NCI-H2196 treated with DMSO at 0.1 percent for 48 hours (cell line): ENCODE measurements around the gene ZNF710.

ENCODE experiments used
- DNase-seq: peaks from one replicate; lab custom pipeline; 2025; ENCODE audit not compliant: unreplicated experiment; lab: John Stamatoyannopoulos, UW

The ZNF710 gene

DNA sequence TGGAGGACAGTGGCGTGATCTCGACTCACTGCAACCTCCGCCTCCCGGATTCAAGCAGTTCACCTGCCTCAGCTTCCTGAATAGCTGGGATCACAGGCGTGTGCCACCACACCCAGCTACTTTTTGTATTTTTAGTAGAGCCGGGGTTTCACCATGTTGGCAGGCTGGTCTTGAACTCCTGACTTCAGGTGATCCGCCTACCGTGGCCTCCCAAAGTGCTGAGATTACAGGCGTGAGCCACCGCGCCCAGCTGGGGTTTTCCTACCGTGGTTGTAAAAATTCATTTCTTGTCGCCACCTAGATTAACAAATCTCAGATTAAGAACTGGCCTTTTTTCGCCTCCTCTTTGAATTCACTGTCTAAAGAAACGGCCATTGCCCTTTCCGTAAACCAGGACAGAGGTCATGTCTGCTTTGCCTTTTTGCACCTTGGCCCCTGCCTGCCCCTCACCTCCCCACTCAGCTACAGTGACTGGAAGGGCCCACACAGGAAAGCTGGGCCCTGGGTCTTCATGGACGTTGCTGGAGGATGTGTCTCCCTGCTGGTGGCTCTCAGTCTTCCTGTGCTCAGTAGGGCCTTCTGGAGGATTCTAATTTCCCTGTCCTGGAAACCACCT lies 17.2 kb downstream of the ZNF710 start:
- DNase-seq = no peak

DNA sequence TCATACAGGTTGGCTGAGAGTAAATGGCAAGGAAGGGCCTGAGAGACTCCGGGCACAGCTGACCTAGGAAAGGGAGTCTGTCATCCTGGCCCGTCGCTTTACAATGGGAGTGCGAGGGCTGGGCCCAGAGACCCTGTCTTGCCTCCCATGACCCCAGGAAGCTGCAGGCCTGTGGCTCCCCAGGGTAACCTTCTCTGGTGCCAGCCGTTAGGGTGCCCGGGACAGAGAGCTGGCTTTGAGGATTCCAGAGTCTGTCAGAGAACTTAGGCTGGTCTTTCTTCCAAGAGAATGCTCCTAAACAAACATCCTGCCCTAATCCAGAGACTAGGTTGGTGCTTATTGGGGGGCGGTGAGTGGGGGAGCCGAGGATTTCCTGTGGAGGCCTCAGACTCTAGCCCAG lies 18.5 kb downstream of the ZNF710 start:
- no peak for DNase-seq

DNA sequence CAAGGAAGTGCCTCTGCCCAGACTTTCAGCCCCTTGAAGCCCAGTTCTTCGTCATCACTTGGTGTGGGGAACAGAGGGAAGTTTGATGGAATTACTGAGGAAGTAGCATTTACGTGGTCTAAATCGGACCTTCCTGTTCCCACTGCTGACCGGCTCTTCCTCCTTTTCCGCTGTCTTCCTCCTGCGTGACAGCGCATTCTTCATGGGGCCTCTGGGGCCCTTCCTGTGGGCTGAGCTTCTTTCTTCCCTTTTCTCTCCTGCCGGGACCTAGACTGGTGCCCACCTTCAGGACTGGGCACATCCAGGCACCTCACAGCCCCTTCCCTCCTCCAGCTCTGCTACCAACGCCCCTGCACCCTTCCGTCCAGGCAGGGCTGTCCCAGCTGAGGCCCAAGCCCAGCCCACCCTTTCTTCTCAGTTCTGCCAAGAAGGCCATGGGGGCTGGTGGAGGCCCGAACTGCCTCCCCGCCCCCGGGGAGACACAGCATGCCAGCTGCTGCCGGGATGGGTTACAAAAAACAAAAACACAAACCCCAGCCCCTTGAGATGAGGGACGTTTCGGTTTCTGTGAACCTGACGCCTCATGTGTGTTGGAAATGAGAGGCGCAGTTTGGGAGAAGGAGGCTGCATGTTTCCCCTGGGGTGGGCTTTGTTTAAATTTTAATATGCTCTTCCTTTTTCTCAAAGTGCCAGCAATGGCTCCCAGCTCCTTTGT lies 19.1 kb downstream of the ZNF710 start:
- no peak for DNase-seq

DNA sequence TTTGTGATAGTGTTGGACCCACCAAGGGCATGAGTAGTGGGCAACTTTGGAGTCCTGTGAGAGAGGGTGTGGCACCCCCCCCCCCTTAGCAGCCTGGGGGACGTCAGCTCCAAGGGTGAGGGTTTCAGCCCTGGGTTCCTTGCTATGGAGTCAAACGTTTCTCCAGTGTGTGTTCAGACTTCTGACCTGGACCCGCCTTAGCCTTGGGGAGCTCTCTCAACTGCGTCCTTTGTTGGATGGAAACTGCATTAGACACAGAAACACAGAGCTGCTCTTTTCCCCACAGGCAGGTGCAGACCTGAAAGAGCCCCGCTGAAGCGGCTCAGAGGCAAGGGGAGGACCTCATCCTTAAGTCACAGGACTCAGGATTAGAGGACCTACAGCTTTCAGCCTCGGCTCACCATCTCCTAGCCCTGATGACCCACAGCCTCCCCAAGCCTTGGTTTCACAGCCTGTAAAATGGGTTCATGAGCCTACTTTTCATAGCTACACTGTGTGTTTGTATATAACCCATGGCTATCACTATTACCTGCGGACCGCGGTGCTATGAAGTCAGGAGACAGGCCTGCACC lies 19.9 kb downstream of the ZNF710 start:
- DNase-seq = no peak

DNA sequence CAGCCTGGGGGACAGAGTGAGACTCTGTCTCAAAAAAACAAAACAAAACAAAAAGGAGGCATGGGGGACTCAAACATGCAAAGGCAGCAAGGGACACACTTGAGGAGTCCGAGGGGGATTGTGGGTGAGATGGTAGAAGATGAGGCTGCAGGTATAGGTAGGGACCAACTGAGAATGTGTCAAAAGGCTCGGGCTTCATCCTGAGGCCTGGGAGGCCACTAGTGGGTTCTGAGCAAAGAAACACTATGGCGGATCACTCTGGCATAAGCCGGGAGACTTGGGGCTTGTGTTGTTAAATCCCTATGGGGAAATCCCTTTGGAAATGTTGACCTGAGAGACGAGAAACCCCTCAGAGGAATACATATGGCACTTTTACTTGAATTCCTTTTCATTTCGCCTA lies 21.2 kb downstream of the ZNF710 start:
- DNase-seq = no peak

DNA sequence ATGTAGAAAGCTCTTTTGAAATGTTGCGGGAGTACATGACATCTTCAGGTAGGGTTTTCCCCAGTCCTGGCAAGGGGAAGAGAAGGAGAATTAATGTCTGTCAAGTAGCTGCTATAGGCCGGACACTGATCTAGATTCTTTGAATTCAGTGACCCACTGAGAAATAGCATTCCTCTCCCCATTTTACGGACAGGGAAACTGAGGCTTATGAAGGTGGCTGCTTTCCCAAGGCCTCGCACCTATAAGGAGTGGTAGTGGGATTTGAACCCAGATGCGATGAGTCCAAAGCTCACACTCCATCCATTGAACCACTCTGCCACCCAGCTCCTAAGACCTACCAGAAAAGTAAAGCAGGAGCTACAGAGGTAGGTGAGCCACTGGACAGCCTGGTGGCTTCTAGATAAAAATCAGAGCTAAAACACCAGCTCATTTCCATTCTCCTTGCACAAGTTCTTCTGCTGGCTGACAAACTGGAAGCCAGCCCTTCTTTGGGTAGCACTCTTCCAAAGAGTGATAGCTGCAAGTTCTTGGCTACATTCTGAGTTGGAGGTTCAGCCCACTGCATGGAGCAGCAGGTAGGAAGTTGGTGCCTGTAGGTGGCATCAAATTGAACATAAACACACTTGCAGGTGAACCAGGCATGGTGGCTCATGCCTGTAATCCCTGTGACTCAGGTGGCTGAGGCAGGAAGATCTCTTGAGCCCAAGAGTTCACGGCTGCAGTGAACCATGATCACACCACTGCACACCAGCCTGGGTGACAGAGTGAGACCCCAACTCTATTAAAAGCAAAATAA lies 22.0 kb downstream of the ZNF710 start:
- no peak for DNase-seq

DNA sequence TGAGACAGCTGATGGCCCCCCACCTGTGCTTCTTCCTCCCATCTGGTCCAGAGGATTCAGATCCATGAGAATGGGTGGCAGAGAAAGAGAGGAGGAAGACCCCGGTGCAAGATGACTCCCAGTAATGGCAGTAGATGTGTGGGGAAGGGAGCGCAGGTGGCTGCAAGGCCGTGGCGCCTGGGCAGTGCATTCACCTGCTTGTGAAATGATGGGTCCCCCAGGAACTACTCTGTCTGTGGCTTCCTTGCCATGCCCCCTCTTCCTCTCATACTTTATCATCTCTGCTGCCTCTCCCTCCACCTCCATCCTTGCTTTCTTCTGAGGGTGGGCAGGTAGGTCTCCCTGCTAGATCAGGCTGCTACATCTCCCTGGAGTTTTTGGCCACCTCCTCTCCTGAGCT lies 23.3 kb downstream of the ZNF710 start:
- DNase-seq = no peak

DNA sequence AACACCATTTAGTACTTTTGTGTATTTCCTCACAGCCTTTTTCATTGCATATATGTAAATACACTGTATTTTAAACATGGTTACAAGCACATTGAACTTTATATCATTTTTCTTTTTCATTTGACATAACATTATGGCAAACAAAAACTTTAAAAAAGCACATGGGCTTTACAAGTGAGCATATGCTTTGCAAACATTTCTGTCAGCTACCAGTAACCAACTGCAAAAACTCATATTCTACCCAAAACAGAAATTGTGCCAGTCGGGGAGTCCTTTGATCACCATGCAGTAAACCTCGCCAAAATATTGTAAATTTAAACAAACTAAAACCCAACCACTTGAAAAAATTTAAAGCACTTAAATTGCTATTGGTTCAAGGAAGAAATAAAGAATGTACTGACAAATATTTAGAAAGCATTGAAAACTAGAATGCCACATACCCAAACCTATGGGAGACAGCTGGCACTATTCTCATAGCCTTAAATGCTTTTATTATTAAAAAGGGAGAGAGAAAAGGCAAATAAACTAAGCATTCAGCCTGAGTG lies 24.4 kb downstream of the ZNF710 start:
- DNase-seq = no peak

DNA sequence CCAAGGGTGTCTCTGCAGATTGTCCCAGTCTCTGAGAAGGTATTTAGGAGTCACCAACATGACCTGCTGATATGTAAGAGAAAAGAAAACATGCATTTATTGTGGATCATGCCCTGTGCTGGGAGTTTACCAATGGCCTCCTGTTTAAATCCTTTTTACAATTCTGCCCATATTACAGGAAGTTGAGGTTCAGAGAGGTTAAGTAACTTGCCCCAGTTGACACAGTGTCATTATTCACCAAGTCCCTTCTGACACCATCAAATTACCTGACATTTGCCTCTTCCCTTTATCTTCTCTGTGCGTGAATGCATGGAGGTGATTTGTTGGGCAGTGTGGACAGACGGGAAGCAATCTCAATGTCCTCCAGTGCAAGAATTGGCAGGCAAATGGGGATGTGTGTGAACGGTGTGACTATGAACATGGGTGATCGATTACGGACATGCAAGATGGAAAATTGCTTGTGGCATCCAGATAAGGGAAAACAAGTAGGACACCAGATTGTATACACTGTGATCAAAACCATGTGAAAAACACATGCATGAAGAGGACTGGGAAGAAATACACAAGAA lies 27.3 kb downstream of the ZNF710 start:
- DNase-seq = no peak

DNA sequence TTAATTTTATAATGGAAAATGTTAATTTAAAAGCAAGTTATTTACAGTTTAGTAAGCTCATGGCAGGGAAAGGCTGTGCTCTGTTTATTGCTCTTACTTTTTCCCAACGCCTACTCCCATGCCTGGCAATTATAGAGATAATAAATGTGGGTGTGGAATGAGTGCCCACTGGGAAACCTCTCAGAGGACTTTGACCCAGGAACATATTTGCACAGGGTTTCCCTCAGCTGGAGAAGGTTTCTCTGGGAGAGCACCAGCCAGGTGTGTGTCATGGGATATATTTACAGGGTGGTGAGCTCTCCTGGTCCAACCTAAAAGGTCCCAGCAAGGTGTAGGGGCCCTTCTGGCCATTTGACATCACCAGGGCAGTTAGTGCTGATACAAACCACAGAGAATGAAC lies 27.9 kb downstream of the ZNF710 start:
- DNase-seq = no peak

DNA sequence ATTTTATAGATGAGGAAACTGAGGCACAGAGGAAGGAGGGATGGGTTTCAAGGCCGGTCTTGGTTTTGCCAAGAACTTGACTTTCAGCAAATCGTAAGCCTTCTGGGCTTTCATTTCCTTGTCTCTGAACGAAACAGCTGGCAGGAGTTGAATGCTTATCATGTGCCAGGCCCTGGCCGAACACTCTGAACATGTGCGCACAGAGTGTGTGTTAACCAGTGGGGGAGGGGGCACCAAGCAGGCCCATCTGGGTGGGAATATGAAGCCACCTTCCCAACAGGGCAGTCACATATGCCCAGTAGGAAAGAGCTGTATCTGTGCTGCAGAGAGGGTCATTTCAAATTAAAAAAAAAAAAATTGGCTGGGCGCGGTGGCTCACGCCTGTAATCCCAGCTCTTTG lies 29.3 kb downstream of the ZNF710 start:
- DNase-seq = no peak

DNA sequence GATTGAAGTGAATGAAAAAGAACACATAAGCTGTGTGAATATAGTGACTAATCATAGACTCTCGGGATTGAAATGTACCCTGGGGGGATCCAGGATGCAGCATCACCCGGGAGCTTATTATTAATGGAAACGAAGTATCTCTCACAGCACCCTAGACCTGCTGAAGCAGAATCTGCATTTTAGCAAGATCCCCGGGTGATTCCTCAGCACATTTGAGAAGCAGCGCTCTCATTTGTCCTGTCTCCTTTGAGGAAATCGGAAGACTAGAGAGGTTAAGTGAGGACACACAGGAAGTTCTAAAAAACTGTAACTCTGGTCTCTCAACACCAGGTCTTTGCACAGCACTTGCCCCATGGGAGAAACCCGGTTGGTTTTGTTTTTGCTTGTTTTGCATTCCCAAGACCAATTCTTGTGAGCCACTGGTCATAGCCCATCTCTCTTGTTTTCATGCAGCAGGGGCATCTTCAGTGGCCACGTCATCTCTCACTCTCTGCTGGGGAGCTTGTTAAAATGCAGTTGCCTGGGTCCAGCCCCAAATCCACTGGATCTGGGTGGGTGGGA lies 30.2 kb downstream of the ZNF710 start:
- DNase-seq = no peak

DNA sequence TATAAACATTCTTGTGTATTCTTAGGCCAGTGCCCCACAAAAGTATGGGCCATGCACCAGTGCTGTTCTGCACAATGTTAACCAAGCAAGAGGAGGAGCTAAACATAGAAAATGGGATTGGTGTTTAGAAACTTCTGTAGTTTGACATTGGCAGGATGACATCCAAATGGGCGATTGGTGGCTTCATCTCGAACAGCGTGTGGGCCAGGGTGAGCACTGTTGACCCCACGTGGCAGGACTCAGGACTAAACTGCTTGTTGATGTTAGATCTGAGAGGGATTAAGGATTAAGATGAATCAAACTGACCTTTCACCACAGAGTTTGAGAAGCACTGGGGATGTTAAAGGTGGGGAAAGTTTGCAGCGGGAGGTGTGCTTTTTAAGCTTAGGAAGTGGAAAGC lies 31.9 kb downstream of the ZNF710 start:
- no peak for DNase-seq

DNA sequence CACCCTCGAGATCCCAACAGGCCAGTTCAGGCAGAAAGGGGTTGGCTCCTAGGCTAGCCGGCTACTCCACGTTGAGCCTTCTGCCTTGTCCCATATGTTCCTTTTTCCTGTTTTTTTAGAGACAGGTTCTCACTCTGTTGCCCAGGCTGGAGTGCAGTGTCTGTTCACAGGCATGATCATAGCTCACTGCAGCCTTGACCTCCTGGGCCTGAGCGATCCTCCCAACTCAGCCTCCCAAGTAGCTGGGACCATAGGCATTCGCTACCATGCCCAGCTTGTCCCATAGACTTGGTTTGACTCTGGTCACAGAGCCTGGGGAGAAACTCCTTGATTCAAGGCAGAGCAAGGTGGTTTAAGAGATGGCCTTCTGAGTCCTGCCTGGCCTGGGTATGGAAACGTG lies 32.3 kb downstream of the ZNF710 start:
- no peak for DNase-seq

DNA sequence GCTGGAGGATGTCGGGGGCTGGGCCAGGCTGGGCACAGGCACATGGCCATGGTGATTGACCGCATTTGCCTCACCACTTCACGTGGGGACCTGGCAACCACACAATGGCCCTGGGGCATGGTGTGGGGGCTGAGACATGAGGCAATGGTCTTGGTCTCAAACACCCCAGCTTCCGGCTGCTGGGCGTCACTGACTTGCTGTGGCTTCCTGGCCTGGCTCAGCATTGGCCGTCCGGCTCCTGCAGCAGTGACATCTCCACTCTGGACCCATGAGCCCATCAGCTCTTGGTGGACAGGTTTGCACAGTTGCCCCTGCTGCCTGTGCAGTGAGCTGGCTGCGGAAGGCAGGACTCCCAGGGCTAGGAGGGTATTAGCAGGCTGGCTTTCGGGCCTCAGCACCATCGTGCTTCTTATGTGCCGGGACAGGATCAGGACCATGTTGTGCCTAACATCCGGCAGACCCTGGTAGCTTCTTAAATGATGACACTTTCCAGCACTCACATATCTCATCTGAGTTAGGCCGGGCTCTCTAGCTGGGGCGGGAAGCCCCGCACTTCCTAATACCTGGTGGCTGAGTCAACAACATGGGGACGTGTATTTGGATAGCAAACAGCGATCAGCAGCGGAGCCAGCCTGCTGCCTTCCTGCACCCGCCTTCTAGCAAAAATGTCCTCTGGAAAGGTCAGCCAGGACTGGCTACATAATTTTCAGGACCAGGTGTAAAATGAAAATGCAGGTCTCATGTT lies 34.1 kb downstream of the ZNF710 start:
- no peak for DNase-seq

DNA sequence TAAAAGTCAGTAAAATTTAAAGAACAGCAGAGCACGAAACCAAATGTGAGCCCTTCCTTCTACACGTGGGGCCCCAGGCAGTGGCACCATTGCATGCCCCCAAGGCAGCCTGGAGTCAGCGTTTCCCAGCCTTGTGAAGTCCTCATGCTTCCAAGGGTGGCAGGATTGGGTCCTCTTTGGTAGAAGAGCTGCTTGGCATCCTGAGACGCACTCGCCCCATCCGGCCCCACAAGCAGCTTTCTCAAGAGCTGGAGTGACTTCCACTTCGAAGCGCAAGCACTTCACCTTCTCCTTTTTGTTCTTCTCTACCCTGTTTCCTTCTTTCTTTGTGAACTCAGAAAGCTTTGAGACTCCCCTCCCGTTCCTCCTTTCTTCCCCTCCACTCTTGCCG lies 34.7 kb downstream of the ZNF710 start:
- no peak for DNase-seq

DNA sequence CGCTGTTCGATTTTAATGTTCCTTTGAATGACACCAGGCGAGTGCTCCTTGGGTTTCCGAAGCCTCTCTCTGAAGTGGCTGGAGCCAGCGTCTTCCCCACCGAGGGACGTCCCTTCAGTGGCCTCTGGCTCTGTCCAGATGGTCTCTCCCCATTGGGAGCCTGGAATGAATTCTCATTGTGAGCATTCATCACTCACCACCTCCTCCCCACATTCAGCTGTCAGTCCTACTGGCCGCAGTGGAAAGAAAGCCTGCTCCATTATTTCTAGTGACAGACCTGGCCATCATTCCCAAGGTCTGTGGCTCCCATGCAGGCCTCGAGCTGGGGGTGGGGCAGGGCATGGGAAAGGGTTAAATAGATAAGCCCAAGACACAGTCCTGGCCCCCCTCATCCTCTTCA lies 35.2 kb downstream of the ZNF710 start:
- DNase-seq = no peak

DNA sequence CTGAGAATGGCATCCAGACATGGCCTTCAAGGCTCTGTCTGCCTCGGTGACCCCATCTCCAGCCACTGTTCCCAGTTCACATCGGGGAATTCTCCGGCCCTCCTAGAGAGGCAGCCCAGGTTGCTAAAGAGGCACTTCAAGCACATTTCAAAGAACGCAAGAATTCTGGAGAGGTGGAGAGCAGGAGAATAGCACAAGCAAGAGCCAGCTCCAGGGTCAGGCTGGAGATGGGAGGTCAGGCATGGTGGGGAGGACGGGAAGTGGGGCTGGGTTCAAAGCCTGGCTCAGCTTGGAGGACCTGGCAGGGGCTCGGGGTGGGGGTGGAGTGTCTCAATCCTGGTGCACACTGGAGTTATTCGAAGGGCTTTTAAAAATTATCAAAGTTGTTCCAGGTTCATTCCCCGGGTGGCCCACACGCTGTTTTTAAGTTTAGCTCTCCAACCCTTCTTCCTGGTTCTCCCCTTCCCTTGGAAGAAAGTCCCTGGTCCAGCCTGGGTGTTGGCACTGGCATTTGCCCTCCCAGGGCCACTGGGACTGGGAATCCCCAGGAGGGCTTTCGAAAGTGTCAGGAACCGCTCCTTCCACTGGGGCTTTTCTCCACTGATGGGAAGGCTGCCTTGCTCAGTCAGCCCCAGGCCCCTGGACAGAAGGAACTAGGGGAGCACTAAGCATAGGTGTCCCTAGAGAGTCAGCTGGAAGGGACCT lies 35.8 kb downstream of the ZNF710 start:
- no peak for DNase-seq

DNA sequence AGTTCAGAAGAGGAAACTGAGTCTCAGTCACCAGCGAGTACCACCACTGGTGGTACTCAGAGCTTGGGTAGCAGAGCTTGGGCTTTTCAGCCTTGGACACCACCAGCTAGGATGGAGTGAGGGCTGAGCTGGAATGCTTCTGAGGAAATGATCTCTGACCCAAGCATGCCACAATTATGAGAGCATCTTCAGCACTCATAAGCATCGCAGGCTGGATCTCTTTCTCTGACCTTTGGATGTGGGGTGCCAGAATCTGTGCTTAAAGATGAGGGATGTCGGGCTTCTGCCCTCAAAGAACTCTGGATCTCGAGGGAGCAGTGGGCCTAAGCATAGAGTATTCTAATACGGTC lies 36.4 kb downstream of the ZNF710 start:
- DNase-seq = no peak
